ENCODE measurements around the gene ZMIZ1.

ZMIZ1 gene

GRCh38 chr10:79098061-79098460 is 29.3 kb downstream of the ZMIZ1 start:
- no peak overlapping the region for H3K4me3 ChIP-seq (replicated peaks; ENCODE audit: low read depth, low read length)
- TF ChIP-seq CTCF (IDR thresholded peaks at IDR 0.05; ENCODE audit: insufficient read depth, low read length, poor library complexity, severe bottlenecking): no peak
- H3K36me3 ChIP-seq (ENCODE audit: control insufficient read depth, insufficient read depth, low read length): no peaks in the 10 kb centered on the region
- H3K27me3 ChIP-seq (replicated peaks; ENCODE audit: control insufficient read depth, insufficient read depth, low read length): no peaks in the 10 kb centered on the region
- no peak for DNase-seq (ENCODE audit: extremely low read depth, insufficient read length)

DNA sequence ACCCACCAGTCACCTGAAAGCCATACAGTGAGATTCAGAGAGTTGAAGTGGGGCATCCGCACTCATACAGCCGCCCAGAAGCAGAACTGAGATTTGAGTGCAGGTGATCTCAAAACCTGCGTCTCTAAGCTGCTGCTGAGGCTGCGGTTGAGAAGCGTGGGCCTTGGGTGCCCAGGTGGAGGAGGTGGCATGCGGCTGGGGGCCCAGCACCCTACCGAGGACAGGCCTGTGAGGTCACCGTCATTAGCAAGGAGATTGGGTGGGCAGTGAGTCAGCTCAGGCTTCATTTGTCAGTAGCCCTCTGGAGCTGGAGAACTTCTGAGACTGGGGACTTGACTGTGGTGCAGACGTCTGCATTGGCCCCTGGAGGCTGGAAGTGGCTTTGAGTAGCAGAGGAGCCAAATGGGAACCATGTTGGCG is 29.8 kb downstream of the ZMIZ1 start:
- H3K4me3 ChIP-seq (replicated peaks; ENCODE audit: low read depth, low read length): no peak overlapping the region
- no peak for TF ChIP-seq CTCF (IDR thresholded peaks at IDR 0.05; ENCODE audit: insufficient read depth, low read length, poor library complexity, severe bottlenecking)
- DNase-seq (ENCODE audit: extremely low read depth, insufficient read length): peak; percentile 74
- H3K27me3 ChIP-seq (replicated peaks; ENCODE audit: control insufficient read depth, insufficient read depth, low read length): no peaks in the 10 kb centered on the region
- no peaks in the 10 kb centered on the region for H3K36me3 ChIP-seq (ENCODE audit: control insufficient read depth, insufficient read depth, low read length)

- H3K36me3 ChIP-seq (ENCODE audit: control insufficient read depth, insufficient read depth, low read length): no peaks in the 10 kb centered on the region
- H3K4me3 ChIP-seq (replicated peaks; ENCODE audit: low read depth, low read length): no peak overlapping the region
- no peak for DNase-seq (ENCODE audit: extremely low read depth, insufficient read length)
- no peaks in the 10 kb centered on the region for H3K27me3 ChIP-seq (replicated peaks; ENCODE audit: control insufficient read depth, insufficient read depth, low read length)
- no peak for TF ChIP-seq CTCF (IDR thresholded peaks at IDR 0.05; ENCODE audit: insufficient read depth, low read length, poor library complexity, severe bottlenecking)
These were observed 31.2 kb downstream of the ZMIZ1 start for GRCh38 chr10:79099898-79100448.

DNA sequence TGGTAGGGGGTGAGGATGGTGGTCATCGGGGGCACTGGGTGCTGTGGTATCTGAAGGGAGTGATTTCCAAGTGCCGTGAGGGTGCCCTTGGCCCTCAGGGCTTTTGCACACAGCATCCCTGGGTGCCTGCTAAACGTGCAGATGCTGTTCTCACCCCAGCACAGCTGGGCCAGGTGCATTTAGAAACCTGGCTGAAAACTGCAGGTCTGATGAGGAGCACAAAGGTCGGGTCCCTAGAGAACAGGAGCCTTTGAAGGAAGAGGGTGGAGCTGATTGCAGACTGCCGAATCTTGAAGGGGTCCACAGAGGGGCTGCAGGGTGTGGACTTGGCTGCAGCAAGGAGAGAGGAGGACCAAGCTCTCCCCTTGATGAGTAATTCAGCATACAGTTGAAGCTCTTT is 32.0 kb downstream of the ZMIZ1 start:
- no peak for TF ChIP-seq CTCF (IDR thresholded peaks at IDR 0.05; ENCODE audit: insufficient read depth, low read length, poor library complexity, severe bottlenecking)
- no peak for DNase-seq (ENCODE audit: extremely low read depth, insufficient read length)
- no peak overlapping the region for H3K4me3 ChIP-seq (replicated peaks; ENCODE audit: low read depth, low read length)
- H3K36me3 ChIP-seq (ENCODE audit: control insufficient read depth, insufficient read depth, low read length): no peaks in the 10 kb centered on the region
- H3K27me3 ChIP-seq (replicated peaks; ENCODE audit: control insufficient read depth, insufficient read depth, low read length): no peaks in the 10 kb centered on the region

DNA sequence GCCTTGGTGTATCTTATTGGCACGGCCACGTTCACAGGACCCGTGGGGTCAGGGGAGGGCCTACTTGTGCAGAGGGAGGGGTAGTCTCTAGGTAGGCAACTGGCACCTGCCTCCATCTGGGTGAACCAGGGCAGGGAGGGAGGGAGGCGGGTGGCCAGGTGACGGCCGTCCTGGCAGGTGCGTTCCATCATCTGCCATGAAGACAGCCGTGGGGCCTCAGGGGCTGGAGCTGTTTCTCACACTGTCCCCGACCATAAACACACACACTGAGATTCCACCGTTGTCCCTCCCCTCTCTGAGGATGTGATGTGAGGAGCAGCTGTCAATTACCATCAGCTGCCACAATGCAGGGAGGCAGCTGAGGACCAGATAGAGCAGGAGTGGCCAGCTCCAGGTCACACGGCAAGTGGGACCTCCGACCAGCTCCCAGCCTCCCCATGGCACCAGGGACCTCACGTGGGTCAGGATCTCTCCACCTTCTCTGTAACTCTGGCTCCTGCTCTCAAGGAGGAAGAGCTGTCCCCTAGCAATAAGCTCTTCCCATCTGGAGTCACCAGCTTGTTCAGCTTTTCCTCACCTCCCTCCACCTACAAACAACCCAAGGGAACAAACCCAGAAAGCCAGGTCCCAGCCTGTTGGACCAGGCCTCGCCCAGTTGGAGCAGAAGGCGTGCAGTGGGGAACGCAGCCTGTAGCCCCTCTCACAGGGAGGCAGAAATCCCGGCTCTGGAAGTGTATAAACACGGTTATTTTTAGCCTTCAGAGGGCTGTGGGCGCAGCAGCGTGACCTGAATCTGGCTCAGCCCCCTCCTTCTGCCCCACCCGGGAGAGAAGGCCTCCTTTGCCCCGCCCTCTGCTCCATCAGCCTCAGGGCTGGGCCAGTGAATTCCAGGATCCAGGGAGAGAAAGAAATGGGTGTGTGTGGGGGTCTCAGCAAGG is 33.1 kb downstream of the ZMIZ1 start:
- Histone ChIP-seq H3K4me3 (replicated peaks; ENCODE audit: low read depth, low read length) (no peak overlapping the region), H3K36me3 (ENCODE audit: control insufficient read depth, insufficient read depth, low read length) (no peaks in the 10 kb centered on the region), H3K27me3 (replicated peaks; ENCODE audit: control insufficient read depth, insufficient read depth, low read length) (no peaks in the 10 kb centered on the region)
- no peak for DNase-seq (ENCODE audit: extremely low read depth, insufficient read length)
- TF ChIP-seq CTCF (IDR thresholded peaks at IDR 0.05; ENCODE audit: insufficient read depth, low read length, poor library complexity, severe bottlenecking): no peak
